GM19193 (cell line): ENCODE data around the gene NEU4.

ENCODE experiments used
- POLR2A ChIP-seq: IDR thresholded peaks from 4 replicates; pipeline ENCODE4 v1.6.1; 2011; ENCODE audit not compliant: insufficient read depth, insufficient read length; ENCODE audit errors: extremely low read depth

Gene NEU4

DNA sequence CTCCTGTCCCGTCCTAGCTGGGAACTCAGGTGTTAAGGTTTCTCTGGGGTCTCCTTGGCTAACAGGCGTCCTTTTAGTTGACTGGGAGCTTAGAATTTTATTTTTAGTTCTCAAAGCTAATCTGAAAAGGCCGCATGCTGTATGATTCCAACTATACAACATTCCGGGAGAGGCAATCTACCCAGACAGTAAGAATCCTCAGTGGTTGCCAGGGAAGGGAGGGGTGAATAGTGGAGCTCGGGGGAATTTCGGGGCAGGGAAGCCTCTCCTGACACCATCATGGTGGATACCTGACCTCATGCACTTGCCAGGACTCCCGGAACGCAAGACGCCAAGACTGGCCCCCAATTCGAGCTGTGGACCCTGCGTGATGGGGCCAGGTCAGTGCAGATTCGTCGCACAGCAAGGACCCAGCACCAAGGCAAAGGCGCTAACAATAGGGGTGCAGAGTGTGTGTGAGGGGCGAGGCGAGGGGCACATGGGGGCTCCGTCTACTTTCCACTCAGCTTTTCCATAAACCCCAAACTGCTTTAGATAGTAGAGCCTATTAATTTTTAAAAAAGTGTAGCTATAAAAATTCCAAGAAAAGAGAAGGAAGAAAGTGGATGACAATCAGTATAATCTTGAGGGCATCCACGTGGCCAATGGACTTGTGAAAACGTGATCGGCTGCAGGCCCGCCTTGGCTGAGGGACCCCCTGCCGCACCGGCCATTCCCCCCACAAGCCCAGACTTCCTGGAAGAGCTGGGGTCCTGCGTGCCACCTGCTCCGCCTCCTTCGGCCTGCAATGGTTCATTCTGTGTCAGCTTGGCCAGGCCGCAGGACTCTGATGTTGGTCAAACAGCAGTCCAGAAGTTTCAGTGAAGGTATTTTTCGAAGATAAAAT is 32.4 kb downstream of the NEU4 start:
- TF ChIP-seq POLR2A, result no peak

- no peak for TF ChIP-seq POLR2A
Measured at GRCh38 chr2:241842067-241842415, 33.0 kb downstream of the NEU4 start.

DNA sequence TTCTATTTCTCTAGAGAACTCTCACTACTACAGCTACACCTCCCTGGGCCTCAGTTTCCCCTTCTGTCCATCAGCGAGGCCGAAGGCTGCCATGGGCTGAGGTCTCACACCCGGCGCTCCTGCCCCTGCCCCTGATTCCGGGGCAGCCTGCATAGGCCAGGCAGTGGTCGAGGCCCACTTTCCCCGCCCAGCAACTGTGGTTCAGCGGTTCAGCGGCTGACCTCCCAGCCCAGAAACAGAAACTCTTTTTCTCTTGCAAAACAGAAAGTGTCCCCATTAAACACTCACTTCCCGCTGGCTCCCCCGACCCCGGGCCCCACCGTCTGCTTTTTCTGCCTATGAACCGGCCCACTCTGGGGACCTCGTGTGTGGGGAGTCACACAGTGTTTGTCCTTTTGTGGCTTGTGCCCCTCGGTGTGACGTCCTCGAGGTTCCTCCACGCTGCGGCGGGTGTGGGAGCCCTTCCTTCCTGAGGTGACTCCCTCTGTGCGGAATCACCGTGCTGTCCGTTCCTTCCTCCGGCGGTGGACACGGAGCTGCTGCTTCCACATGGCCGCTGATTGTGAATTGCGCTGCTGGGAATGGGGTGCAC is 33.7 kb downstream of the NEU4 start:
- TF ChIP-seq POLR2A, result peak; percentile 17

DNA sequence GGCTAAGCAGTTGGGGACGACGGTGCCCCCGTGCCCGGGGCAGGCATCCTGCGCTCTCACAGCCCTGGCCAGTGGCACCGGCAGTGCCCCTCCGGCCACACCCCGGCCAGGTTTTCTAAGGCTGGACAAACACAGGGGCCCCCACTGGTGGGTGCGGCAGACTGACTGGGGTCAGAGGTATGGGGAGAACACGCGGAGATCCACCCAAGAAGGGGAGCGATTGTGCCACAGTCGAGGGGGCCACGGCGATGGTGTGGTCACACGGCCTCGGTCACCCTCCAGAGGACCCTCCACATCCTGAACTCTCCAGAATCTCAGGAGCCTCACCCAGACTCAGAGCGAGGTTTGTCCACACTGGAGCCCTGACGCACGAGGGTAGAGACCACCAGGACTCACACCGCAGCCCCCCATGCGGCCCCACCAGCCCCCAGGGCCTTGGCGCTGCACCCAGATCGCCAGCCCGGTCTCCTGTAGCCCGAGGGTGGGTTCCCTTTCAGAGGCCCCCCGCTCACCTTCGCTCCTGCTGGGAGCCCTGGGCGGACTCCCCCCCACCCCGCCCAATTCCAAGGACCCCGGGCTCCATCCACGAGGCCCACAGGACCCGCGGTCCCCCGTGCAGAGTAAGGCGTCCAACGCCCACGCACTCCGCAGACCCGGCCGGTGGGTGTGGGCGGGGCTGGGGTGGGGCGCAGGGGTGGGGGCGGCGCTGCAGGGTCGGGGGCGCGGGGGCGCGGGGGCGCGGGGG is 34.5 kb downstream of the NEU4 start:
- TF ChIP-seq POLR2A, result no peak

DNA sequence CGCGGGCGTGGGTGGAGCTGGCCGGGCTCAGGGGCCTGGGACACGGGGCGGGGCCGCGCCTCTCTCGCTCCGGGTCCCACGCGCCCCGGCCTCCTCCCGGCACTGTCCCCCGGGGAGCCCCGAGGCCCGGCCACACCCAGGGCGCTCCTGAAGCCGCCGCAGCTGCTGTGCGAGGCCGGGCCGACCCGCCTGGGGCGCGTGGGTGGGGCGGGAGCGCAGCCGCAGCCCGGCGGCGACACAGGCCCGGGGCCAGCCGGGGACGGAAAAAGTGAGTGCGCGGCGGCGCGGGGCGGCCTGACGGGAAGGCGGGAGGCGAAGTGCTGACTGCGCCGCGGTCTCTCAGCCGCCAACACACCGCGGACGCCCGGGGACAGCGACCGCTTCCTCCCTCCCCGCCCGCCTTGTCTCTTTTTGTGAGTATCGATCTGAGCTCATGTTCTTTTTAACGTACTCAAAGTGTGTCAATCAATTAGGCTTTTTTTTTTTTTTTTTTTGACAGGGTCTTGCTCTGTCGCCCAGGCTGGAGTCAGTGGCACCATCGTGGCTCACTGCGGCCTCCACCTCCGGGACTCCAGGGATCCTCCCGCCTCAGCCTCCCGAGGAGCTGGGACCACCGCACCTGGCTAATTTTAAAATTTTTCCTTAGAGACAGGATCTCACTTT is 35.2 kb downstream of the NEU4 start:
- TF ChIP-seq POLR2A, result peak; percentile 51

- TF ChIP-seq POLR2A, result no peak
Measured at GRCh38 chr2:241844831-241845578, 36.0 kb downstream of the NEU4 start.

- TF ChIP-seq POLR2A, result no peak
Measured at GRCh38 chr2:241846406-241846805, 37.4 kb downstream of the NEU4 start.

DNA sequence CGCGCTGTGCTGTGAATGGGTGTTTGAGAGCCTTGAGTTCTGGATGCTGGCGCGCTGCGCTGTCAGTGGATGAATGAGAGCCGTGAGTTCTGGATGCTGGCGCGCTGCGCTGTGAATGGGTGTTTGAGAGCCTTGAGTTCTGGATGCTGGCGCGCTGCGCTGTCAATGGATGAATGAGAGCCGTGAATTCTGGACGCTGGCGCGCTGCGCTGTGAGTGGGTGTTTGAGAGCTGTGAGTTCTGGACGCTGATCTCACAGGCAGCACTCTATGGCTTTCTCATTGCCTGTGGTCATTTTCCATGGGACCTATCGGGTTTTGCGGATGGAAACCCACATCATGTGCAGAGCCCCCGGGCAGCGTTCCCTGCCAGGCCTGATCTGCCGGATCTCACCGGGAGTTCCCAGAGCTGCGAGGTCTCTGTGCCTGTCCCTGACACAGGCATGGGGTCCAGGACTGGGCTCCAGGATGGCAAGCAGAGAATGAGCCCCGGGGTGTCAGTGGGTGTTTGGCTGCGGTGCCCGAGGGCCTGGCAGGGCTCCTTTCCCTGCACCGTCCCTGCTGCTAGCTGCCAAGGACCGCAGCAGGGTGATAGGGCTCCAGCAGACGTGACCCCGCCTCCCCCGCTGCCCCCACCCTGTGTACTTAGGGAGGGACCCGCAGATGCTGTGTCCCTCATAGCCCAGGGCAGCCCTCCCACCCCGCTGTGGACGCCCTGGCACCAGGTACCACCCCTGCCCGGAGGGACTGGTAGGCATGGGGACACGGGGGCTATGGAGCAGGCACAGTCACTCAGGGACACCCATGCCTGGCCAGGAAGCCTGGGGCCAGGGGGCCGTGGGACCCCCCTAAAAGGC is 40.0 kb downstream of the NEU4 start:
- no peak for TF ChIP-seq POLR2A

- TF ChIP-seq POLR2A, result no peak
Measured at GRCh38 chr2:241849616-241850543, 40.9 kb downstream of the NEU4 start.

GRCh38 chr2:241850544-241851324 is 41.7 kb downstream of the NEU4 start:
- TF ChIP-seq POLR2A, result no peak

- TF ChIP-seq POLR2A, result no peak
Measured at GRCh38 chr2:241851325-241852115, 42.5 kb downstream of the NEU4 start.
